NCI-H2107 treated with DMSO at 0.1 percent for 48 hours (cell line): Measurements from ENCODE around the gene KBTBD6.
"Not testable (repeated sequence)": the region's sequence is repeated elsewhere in the genome, so short reads cannot be mapped to it uniquely, and the experiment has no call there.

Experiments
- DNase-seq: peaks from one replicate; lab custom pipeline; 2025; ENCODE audit not compliant: unreplicated experiment; lab: John Stamatoyannopoulos, UW

KBTBD6 gene

GRCh38 chr13:41132512-41133152, at the start of gene KBTBD6:
Gene KBTBD6, minus strand, starts transcription at chr13:41132802. Its CDS starts 291 bp downstream, at chr13:41132511.
- peak; percentile 97 for DNase-seq

GRCh38 chr13:41182231-41182630, 49.6 kb upstream of the KBTBD6 start:
- no peak for DNase-seq

GRCh38 chr13:41179593-41180250, 47.1 kb upstream of the KBTBD6 start:
- DNase-seq, result no peak

- no peak for DNase-seq
Observed at GRCh38 chr13:41178040-41178439, 45.4 kb upstream of the KBTBD6 start.

GRCh38 chr13:41177616-41178015, 45.0 kb upstream of the KBTBD6 start:
- DNase-seq, result no peak

- not testable (repeated sequence) for DNase-seq
Observed at GRCh38 chr13:41175576-41175975, 43.0 kb upstream of the KBTBD6 start.

GRCh38 chr13:41162151-41162550, 29.5 kb upstream of the KBTBD6 start:
- DNase-seq, result no peak

GRCh38 chr13:41159174-41159573, 26.6 kb upstream of the KBTBD6 start:
- DNase-seq, result no peak

- DNase-seq, result no peak
Observed at GRCh38 chr13:41157048-41157717, 24.6 kb upstream of the KBTBD6 start.

- DNase-seq, result no peak
Observed at GRCh38 chr13:41156620-41157019, 24.0 kb upstream of the KBTBD6 start.

GRCh38 chr13:41154042-41154441, 21.4 kb upstream of the KBTBD6 start:
- no peak for DNase-seq

GRCh38 chr13:41152005-41152404, 19.4 kb upstream of the KBTBD6 start:
- no peak for DNase-seq

GRCh38 chr13:41150058-41150457, 17.5 kb upstream of the KBTBD6 start:
- no peak for DNase-seq

GRCh38 chr13:41148419-41149283, 16.0 kb upstream of the KBTBD6 start:
- no peak for DNase-seq

- DNase-seq, result no peak
Observed at GRCh38 chr13:41145136-41145908, 12.7 kb upstream of the KBTBD6 start.

- DNase-seq, result no peak
Observed at GRCh38 chr13:41144576-41144975, 12.0 kb upstream of the KBTBD6 start.

GRCh38 chr13:41139296-41139966, 6.8 kb upstream of the KBTBD6 start:
- DNase-seq, result no peak

- DNase-seq, result no peak
Observed at GRCh38 chr13:41137951-41138350, 5.3 kb upstream of the KBTBD6 start.

GRCh38 chr13:41137241-41137640, 4.6 kb upstream of the KBTBD6 start:
- DNase-seq, result no peak
